Thoracic aorta (tissue), 2 donors: ENCODE results near the gene DYSF. TPM values are rescaled to one million over a fixed set of nuclear protein-coding genes. Genes with fewer than 3 reads are reported as not detected.

Experiments
- ATAC-seq: fragments of 150-250 bp; one replicate; pipeline ENCODE4 v1.8.0; 2017; ENCODE audit warnings: low read depth; ENCODE audit not compliant: insufficient number of reproducible peaks, low FRiP score
- DNase-seq: peaks from one replicate; pipeline ENCODE4 v3.0.0-alpha.2; 2020; ENCODE audit warnings: low spot score
- H3K27ac ChIP-seq, 2 donors: fragments of 200-600 bp; sonication (generic); 1 replicate in 1 of 2; 2 replicates in 1 of 2; pipeline ENCODE4 v1.5.1; 2016; ENCODE audit warnings: mild to moderate bottlenecking in 2 of 2, moderate library complexity in 2 of 2
- H3K27me3 ChIP-seq: fragments of 200-600 bp; sonication (generic); replicated peaks from 2 replicates; pipeline ENCODE4 v1.6.0; 2016; ENCODE audit warnings: mild to moderate bottlenecking; ENCODE audit not compliant: insufficient read depth
- H3K36me3 ChIP-seq: fragments of 200-600 bp; sonication (generic); one replicate; pipeline ENCODE4 v1.5.1; 2016
- H3K4me1 ChIP-seq, 2 donors: fragments of 200-600 bp; sonication (generic); 1 replicate in 1 of 2; 2 replicates in 1 of 2; pipeline versions ENCODE4 v1.5.1 to v1.6.0; 2016; ENCODE audit warnings: low read depth in 2 of 2, mild to moderate bottlenecking in 1 of 2; ENCODE audit not compliant: control insufficient read depth in 1 of 2
- H3K4me3 ChIP-seq: fragments of 200-600 bp; sonication (generic); 2 replicates; pipeline ENCODE4 v1.5.1; 2016; ENCODE audit warnings: mild to moderate bottlenecking
- H3K9me3 ChIP-seq: fragments of 200-600 bp; sonication (generic); 2 replicates; pipeline ENCODE4 v1.5.1; 2016
- CTCF ChIP-seq: fragments of 200-600 bp; sonication (generic); IDR thresholded peaks from one replicate; pipeline ENCODE4 v1.5.1; 2019; ENCODE audit warnings: antibody characterized with exemption
- total RNA-seq, 2 donors: library from RNA; depleted of rRNA; stranded (reverse); fragments of >200 nt; gene quantifications; one replicate each; pipeline versions ENCODE4 v1.1.0 to v1.2.3, GENCODE V29; 2016

The DYSF gene
- total RNA-seq, 2 donors from 2014 or later: 13.0 to 15.2 TPM

- TF ChIP-seq CTCF: no peak
Measured at GRCh38 chr2:71674158-71674851, 220.9 kb downstream of the DYSF start.

GRCh38 chr2:71675296-71675695, 221.9 kb downstream of the DYSF start:
- no peak overlapping the region for H3K27ac ChIP-seq
- ATAC-seq (no peak), DNase-seq (no peak)
- H3K9me3 ChIP-seq: no peaks in the 10 kb centered on the region
- TF ChIP-seq CTCF: no peak
- no peak overlapping the region for H3K4me3 ChIP-seq
- no peaks in the 10 kb centered on the region for H3K27me3 ChIP-seq
- no peaks in the 10 kb centered on the region for H3K36me3 ChIP-seq
- no peaks in the 10 kb centered on the region for H3K4me1 ChIP-seq

More at GRCh38 chr2:71674158-71674851, 220.9 kb downstream of the DYSF start:
- H3K4me3 ChIP-seq: no peak overlapping the region
- H3K4me1 ChIP-seq: no peaks in the 10 kb centered on the region
- no peak for ATAC-seq
- H3K27ac ChIP-seq: no peak overlapping the region
- H3K36me3 ChIP-seq: no peaks in the 10 kb centered on the region
- H3K9me3 ChIP-seq: no peaks in the 10 kb centered on the region
- DNase-seq: no peak
- H3K27me3 ChIP-seq: no peaks in the 10 kb centered on the region

GRCh38 chr2:71678874-71679273, 225.5 kb downstream of the DYSF start:
- no peak for TF ChIP-seq CTCF
- Histone ChIP-seq H3K4me1 (no peaks in the 10 kb centered on the region), H3K36me3 (no peaks in the 10 kb centered on the region), H3K4me3 (no peak overlapping the region), H3K9me3 (no peaks in the 10 kb centered on the region), H3K27me3 (no peaks in the 10 kb centered on the region), H3K27ac (no peak overlapping the region)
- ATAC-seq (no peak), DNase-seq (no peak)

GRCh38 chr2:71679491-71679890, 226.1 kb downstream of the DYSF start:
- no peak overlapping the region for H3K27ac ChIP-seq
- no peak for ATAC-seq
- H3K9me3 ChIP-seq: no peaks in the 10 kb centered on the region
- no peaks in the 10 kb centered on the region for H3K27me3 ChIP-seq
- H3K4me3 ChIP-seq: no peak overlapping the region
- TF ChIP-seq CTCF: no peak
- no peaks in the 10 kb centered on the region for H3K36me3 ChIP-seq
- DNase-seq: no peak
- peaks cover 0 to 5% of the 10 kb centered on the region in 2 donors for H3K4me1 ChIP-seq

- Histone ChIP-seq H3K27ac (no peak overlapping the region), H3K4me1 (peaks cover 4 to 19% of the 10 kb centered on the region in 2 donors), H3K4me3 (no peak overlapping the region), H3K36me3 (no peaks in the 10 kb centered on the region), H3K27me3 (no peaks in the 10 kb centered on the region), H3K9me3 (no peaks in the 10 kb centered on the region)
- TF ChIP-seq CTCF: no peak
- ATAC-seq (no peak), DNase-seq (no peak)
Measured at GRCh38 chr2:71680925-71681324, 227.6 kb downstream of the DYSF start.
